HG03175 (cell line): ENCODE results near the gene CEP104.
"Not testable (repeated sequence)": the region's sequence is repeated elsewhere in the genome, so short reads cannot be mapped to it uniquely, and the experiment has no call there.

Experiments used
- ATAC-seq: cut with Tn5 transposase; IDR thresholded peaks from one replicate; pipeline ENCODE4 v1.9.1; 2021; ENCODE audit warnings: mild to moderate bottlenecking, moderate library complexity; ENCODE audit not compliant: unreplicated experiment

The CEP104 gene

DNA sequence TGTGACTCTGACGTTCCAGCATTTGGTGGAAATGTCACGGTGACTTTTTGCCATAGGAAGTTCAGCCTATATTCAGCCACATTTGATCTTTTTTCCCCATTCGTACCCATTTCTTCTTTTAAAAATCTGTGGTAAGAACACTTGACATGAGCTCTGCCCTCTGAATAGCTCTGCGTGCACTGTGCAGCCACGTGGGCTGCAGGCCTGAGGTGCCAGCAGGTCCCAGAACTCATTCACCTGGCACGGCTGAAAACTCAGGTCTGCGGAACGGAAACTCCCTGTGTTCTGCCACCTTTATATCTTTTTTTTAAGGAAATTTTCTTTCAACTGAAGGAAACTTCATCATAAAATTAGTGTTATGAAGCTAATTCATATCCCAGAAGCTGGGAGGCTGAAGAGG, 28.6 kb downstream of the CEP104 start:
- ATAC-seq: no peak

DNA sequence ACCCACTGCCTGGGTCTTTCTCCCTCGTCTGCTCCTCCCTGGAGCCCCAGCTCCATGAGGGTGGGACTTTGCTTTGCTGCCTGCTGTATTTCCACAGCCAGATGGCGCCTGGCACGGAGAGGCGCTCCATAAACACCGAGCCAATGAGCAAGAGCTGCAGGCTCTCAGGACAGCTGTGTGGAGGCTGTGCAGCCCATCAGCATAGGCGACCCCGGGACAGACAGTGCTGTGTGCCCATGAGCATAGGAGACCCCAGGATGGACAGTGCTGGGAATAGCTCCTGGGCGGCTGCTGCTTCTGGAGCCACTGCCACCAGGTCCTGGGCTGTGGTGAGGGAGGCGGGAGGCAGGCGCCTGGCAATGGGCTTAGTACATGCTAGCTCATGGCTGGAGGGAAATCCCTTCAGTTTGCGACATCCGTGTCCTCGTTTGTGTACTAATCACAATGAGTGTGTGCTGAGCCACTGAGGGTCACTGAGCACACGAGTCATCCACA, 29.2 kb downstream of the CEP104 start:
- no peak for ATAC-seq

DNA sequence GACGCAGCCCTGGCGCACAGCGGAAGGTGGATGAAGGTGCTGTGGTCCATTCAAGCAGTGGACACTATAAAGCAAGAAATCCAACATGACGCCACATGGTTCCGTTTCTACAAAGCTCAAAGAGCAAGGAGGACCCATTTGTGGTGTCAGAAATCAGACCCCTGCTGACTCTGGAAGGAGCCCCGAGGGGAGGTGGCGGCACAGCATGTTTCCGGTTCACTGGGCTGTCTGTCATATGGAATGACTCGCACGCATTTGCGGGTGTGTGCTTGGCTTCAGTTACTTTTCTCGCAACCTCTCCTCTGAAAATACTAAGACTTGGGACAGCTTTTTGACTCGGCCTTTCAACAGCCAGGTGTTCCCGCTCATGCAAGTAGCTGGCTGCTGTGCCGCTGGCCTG, 31.7 kb downstream of the CEP104 start:
- ATAC-seq: no peak

DNA sequence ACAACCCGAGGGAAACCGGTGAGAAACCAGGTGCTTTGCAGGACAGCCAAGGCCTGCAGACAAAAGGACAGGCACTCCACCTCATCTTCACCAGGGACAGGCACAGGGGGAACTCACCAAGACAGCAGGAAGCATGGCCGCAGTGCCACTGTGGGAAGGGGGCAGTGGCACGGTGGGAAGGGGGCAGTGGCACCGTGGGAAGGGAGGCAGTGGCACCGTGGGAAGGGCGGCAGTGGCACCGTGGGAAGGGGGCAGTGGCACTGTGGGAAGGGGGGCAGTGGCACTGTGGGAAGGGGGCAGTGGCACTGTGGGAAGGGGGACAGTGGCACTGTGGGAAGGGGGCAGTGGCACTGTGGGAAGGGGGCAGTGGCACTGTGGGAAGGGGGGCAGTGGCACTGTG, 32.4 kb downstream of the CEP104 start:
- ATAC-seq: no peak

DNA sequence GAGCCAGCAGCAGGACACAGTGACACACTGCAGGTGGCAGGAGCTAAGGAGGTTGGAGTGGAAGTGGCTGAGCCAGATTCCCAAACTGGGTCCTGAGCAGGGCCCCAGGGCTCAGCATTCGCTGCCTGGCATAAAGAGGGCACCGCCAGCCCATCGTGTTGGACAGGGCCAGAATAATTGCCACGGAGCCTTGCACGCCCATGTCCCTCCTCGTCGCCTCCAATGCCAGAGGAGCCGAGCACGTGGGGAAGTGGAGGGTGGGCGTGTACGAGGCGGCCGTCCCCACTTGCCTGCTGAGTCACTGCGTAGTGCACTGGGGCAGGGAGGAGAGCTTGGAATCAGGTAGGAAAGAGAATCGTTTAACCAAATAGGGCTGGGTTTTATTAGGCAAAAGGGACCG, 34.6 kb downstream of the CEP104 start:
- ATAC-seq: no peak

DNA sequence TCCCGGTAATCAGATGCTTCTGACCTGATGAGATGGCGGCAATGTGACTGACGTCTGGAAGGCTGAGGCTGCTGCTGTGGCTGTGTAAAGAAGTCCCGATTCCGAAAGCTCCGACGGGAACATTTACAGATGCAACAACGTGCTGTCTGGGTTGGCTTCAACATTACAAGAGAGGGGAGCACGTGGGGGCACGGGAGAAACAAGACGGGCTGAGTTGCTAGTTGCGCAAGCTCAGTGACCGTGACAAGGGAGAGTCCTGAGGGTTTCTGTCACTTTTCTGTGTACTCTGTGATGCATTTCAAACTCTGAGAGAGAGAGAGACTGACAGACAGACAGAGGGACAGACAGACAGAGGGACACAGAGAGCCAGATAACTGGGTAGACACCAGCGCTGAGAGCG, 35.1 kb downstream of the CEP104 start:
- no peak for ATAC-seq

GRCh38 chr1:3821447-3821846, 35.6 kb downstream of the CEP104 start:
- ATAC-seq: no peak

DNA sequence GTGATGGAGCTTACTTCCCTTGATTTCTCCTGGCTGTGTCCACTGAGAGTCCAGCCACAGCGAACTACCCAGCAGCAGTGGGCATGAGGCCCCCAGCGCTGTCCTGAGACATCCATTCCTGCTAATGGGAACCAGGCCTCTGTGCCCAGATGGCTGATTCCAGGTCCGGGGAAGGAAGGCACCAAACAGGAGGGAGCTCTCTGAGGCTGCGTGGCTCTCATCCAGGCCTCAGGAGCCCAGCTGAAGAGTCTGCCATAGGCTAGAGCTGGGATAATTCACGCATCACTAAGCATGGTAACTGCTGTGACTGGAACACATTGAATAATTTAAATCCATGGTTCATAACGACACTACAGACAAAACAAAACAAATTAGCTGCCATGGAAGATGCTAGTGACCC, 36.0 kb downstream of the CEP104 start:
- no peak for ATAC-seq

- no peak for ATAC-seq
Measured at GRCh38 chr1:3820316-3820715, 36.7 kb downstream of the CEP104 start.

GRCh38 chr1:3819771-3820200, 37.2 kb downstream of the CEP104 start:
- ATAC-seq: no peak

- ATAC-seq: no peak
Measured at GRCh38 chr1:3817821-3818597, 39.0 kb downstream of the CEP104 start.

GRCh38 chr1:3817138-3817740, 39.8 kb downstream of the CEP104 start:
- no peak for ATAC-seq

DNA sequence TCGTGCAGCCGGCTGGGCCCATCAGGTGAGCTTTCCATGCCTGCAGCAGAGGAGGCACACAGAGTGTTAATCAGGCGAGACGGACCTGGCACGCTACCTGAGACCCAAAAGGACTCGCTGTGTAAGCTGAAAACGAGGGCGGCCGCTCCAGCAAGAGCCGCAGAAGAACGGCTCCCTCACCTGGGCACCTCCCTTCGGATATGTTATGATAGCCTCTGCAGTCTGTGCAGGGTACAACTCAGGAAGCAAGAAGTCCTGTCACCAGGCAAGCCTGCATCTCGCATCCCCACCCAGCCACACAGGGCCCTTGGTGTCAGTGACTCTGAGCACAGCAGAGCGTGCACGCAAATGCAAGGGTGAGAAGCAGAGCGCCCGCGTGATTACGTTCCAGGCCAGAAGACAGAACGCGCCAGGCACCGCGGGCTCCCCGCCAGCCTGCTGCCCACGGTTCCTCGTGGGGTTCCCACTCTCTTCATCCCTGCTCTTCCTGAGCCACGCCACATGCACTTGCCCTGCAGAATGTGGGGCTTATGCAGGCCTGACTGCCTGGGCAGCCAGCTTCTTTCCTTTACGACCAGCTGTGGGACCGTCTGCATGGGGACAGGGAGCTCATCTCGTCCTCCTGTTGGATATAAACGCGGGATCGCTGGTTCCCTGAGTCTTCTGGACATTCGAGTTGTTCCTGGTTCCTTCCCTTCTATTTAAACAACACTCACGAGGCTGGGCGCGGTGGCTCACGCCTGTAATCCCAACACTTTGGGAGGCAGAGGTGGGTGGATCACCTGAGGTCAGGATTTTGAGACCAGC, 40.5 kb downstream of the CEP104 start:
- no peak for ATAC-seq

- ATAC-seq: no peak
Measured at GRCh38 chr1:3814771-3815561, 42.0 kb downstream of the CEP104 start.

- no peak for ATAC-seq
Measured at GRCh38 chr1:3814065-3814464, 42.9 kb downstream of the CEP104 start.

DNA sequence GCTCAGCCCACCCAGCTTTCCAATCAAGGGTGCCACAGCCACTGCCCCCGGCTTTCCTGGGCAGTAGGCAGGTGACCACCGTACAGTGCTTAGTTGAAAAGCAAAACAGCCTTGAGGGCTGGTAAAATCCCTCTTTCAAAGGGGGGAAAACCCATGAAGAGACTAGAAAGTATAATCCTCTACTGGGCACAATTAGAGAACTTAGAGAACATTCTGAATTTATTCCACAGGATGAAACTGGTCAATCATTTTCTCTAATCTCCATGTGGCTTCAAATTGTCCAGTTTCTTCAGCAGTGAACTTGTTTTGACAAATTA, 45.5 kb downstream of the CEP104 start:
- ATAC-seq: no peak

GRCh38 chr1:3810149-3810761, 46.8 kb downstream of the CEP104 start:
- ATAC-seq: not testable (repeated sequence)

GRCh38 chr1:3809680-3810079, 47.3 kb downstream of the CEP104 start:
- no peak for ATAC-seq

DNA sequence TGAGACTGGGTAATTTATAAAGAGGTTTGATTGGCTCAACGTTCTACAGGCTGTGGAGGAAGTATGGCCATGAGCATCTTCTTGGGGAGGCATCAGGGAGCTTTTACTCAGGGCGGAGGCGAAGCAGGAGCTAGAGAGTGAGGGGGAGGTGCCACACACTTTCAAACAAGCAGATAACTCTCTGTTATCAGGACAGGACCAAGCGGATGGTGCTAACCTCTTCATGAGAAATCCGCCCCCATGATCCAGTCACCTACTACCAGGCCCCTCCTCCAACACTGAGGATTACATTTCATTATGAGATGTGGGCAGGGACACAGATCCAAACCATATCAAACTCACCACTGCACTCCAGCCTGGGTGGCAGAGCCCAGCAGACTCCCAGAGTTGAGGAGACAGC, 49.2 kb downstream of the CEP104 start:
- ATAC-seq: no peak

DNA sequence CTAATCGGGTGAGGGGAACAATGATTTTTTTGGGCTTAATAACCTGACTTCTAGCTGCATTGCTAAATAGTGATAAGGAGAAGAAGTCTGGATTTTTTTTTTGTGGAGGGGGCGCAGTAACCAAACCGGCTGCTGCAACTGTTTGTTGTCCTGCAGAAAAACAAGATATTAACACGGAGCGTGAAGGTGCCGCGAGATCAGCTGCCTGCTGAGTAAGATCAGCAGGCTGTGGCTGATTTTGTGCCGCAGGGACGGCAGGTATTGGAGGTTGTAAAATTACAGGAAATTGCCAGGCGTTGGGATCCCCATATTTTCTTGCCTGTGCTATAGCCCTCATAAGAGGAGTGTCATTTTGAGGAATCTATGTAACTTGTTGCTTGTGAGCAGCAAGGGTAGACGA, 52.0 kb downstream of the CEP104 start:
- ATAC-seq: no peak

DNA sequence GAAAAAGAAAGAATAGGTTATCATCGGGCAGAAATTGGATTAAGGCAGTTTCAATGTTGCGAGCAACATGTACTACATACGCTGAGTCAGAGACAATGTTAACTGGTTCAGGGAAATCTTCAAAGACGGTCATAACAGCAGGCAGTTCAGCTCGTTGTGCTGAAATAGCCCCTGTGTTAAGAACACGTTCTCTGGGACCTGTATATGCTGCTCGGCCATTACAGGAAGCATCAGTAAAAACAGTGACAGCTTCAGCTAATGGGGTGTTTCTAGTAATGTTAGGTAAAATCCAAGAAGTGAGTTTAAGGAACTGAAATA, 52.4 kb downstream of the CEP104 start:
- not testable (repeated sequence) for ATAC-seq
